Adrenal gland (tissue), 5 donors: ENCODE results near the gene RAET1E.

Experiments
- POLR2A ChIP-seq, 2 donors: fragments of 450-650 bp; IDR thresholded peaks; one replicate each; pipeline ENCODE4 v1.6.1; 2017; ENCODE audit warnings: antibody characterized with exemption in 2 of 2, mild to moderate bottlenecking in 2 of 2, moderate library complexity in 1 of 2
- TF ChIP-seq, protein P1 (sequence below), 6 experiments: fragments of 450-650 bp in 4 of 6; fragments of 200-600 bp in 2 of 6; sonication (generic) in 1 of 6; IDR thresholded peaks; 1 replicate in 5 of 6; 2 replicates in 1 of 6; pipeline versions ENCODE4 v1.5.1 to v1.8.0; 2016 to 2021; ENCODE audit warnings: antibody characterized with exemption in 6 of 6, mild to moderate bottlenecking in 2 of 6, moderate library complexity in 1 of 6
- donor health status: DM: no; HTN: no; CAD: no.

GRCh38 chr6:149897855-149898744, at the start of gene RAET1E:
- TF ChIP-seq, protein P1, sequence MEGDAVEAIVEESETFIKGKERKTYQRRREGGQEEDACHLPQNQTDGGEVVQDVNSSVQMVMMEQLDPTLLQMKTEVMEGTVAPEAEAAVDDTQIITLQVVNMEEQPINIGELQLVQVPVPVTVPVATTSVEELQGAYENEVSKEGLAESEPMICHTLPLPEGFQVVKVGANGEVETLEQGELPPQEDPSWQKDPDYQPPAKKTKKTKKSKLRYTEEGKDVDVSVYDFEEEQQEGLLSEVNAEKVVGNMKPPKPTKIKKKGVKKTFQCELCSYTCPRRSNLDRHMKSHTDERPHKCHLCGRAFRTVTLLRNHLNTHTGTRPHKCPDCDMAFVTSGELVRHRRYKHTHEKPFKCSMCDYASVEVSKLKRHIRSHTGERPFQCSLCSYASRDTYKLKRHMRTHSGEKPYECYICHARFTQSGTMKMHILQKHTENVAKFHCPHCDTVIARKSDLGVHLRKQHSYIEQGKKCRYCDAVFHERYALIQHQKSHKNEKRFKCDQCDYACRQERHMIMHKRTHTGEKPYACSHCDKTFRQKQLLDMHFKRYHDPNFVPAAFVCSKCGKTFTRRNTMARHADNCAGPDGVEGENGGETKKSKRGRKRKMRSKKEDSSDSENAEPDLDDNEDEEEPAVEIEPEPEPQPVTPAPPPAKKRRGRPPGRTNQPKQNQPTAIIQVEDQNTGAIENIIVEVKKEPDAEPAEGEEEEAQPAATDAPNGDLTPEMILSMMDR (IDR thresholded peaks at IDR 0.05) = no peak
- TF ChIP-seq POLR2A (IDR thresholded peaks at IDR 0.05) = no peak
